HepG2 (cell line): ENCODE measurements around the gene BRMS1. TPM values are rescaled to one million over a fixed set of nuclear protein-coding genes. Genes with fewer than 3 reads are reported as not detected.
A peak's percentile ranks its signal among the peaks of the same experiment; 100 is the strongest.

Experiments
- ATF5 ChIP-seq: sonication (generic); formaldehyde crosslinking; IDR thresholded peaks from 2 replicates; pipeline ENCODE4 v1.4.0; 2020; ENCODE audit warnings: mild to moderate bottlenecking, low read depth, missing genetic modification reagents
- BRD4 ChIP-seq: sonication (generic); formaldehyde crosslinking; IDR thresholded peaks from 2 replicates; pipeline ENCODE4 v1.4.0; 2020; ENCODE audit warnings: missing genetic modification reagents
- CCDC6 ChIP-seq: sonication (generic); formaldehyde crosslinking; IDR thresholded peaks from 2 replicates; pipeline ENCODE4 v1.8.1; 2022; ENCODE audit warnings: mild to moderate bottlenecking, missing genetic modification reagents, moderate library complexity
- ELK4 ChIP-seq: sonication (generic); formaldehyde crosslinking; IDR thresholded peaks from 2 replicates; pipeline ENCODE4 v1.9.0; 2021; ENCODE audit warnings: missing genetic modification reagents, borderline replicate concordance
- HIVEP1 ChIP-seq: sonication (generic); formaldehyde crosslinking; IDR thresholded peaks from 2 replicates; pipeline ENCODE4 v1.4.0; 2020; ENCODE audit warnings: mild to moderate bottlenecking, missing genetic modification reagents
- KAT7 ChIP-seq: IDR thresholded peaks from 2 replicates; pipeline ENCODE4 v1.6.1; 2018; ENCODE audit warnings: borderline replicate concordance, missing compliant biosample characterization
- KMT2A ChIP-seq: sonication (generic); formaldehyde crosslinking; IDR thresholded peaks from 2 replicates; pipeline ENCODE4 v1.4.0; 2020; ENCODE audit warnings: missing genetic modification reagents
- MAF1 ChIP-seq: sonication (generic); formaldehyde crosslinking; IDR thresholded peaks from 2 replicates; pipeline ENCODE4 v1.5.0; 2020; ENCODE audit warnings: missing genetic modification reagents, borderline replicate concordance
- RARG ChIP-seq: sonication (generic); formaldehyde crosslinking; IDR thresholded peaks from 2 replicates; pipeline ENCODE4 v1.4.0; 2020; ENCODE audit warnings: low read depth, mild to moderate bottlenecking, missing genetic modification reagents
- SIN3B ChIP-seq: fragments of 150-350 bp; IDR thresholded peaks from 2 replicates; pipeline ENCODE4 v1.6.1; 2014; ENCODE audit warnings: low read length
- TIGD3 ChIP-seq: sonication (generic); formaldehyde crosslinking; IDR thresholded peaks from 2 replicates; pipeline ENCODE4 v1.5.1; 2020; ENCODE audit warnings: mild to moderate bottlenecking, missing genetic modification reagents, borderline replicate concordance
- UBTF ChIP-seq: sonication (generic); formaldehyde crosslinking; IDR thresholded peaks from 2 replicates; pipeline ENCODE4 v1.4.0; 2020; ENCODE audit warnings: mild to moderate bottlenecking, missing genetic modification reagents
- ZBTB34 ChIP-seq: sonication (generic); formaldehyde crosslinking; IDR thresholded peaks from 2 replicates; pipeline ENCODE4 v1.8.0; 2022; ENCODE audit warnings: mild to moderate bottlenecking, missing genetic modification reagents
- ZNF101 ChIP-seq: sonication (generic); formaldehyde crosslinking; IDR thresholded peaks from 2 replicates; pipeline ENCODE4 v1.4.0; 2020; ENCODE audit warnings: mild to moderate bottlenecking, low read depth, missing genetic modification reagents, borderline replicate concordance
- ZNF207 ChIP-seq: fragments of 450-650 bp; IDR thresholded peaks from 2 replicates; pipeline ENCODE4 v1.6.1; 2016; ENCODE audit warnings: antibody characterized with exemption, borderline replicate concordance
- ZNF281 ChIP-seq: sonication (generic); formaldehyde crosslinking; IDR thresholded peaks from 2 replicates; pipeline ENCODE4 v1.4.0; 2020; ENCODE audit warnings: missing genetic modification reagents, borderline replicate concordance
- ZNF335 ChIP-seq: sonication (generic); formaldehyde crosslinking; IDR thresholded peaks from 2 replicates; pipeline ENCODE4 v1.4.0; 2020; ENCODE audit warnings: missing genetic modification reagents
- ZNF580 ChIP-seq: IDR thresholded peaks from 2 replicates; pipeline ENCODE4 v1.6.1; 2016; ENCODE audit warnings: low read depth, borderline replicate concordance
- polyA plus RNA-seq, 8 experiments: library from polyadenylated mRNA; depleted of rRNA in 3 of 8; stranded (reverse) in 7 of 8; unstranded in 1 of 8; fragments of >200 nt; fragmentation: Illumina TruSeq in 4 of 8; extraction: Trizol in 4 of 8; gene quantifications; 2 replicates each; pipeline versions ENCODE4 v1.2.1 to v1.2.3, GENCODE V29; 2011 to 2016; ENCODE audit warnings: low read depth in 4 of 8, missing spikeins in 1 of 8, mixed read lengths in 1 of 8; ENCODE audit not compliant: insufficient read depth in 1 of 8
- total RNA-seq, 5 experiments: library from RNA; depleted of rRNA; stranded (reverse); fragments of >200 nt; fragmentation: Illumina TruSeq; extraction: Trizol; gene quantifications; 2 replicates each; pipeline ENCODE4 v1.2.3, GENCODE V29; 2016; ENCODE audit warnings: low read depth in 1 of 5

BRMS1 gene
- total and polyA plus RNA-seq, 2 of the 13 experiments (the other 11 are each of a cell fraction or from before 2014, with no cell fraction given) = 15.8 to 55.7 TPM

- TF ChIP-seq ELK4 (CRISPR knock-in tag) (no peak), RARG (CRISPR knock-in tag) (no peak), UBTF (CRISPR knock-in tag) (peak; percentile 77), KMT2A (peak; percentile 99), KAT7 (CRISPR knock-in tag) (peak; percentile 31; the same call in 1 of the 2 replicates), HIVEP1 (CRISPR knock-in tag) (peak; percentile 61; the same call in 1 of the 2 replicates), BRD4 (no peak), ZNF207 (no peak), MAF1 (no peak), ZNF281 (CRISPR knock-in tag) (no peak), ATF5 (CRISPR knock-in tag) (no peak), SIN3B (peak; percentile 92), CCDC6 (CRISPR knock-in tag) (no peak), ZBTB34 (0 out of 2 replicates have a peak, but pooled peaks have one; percentile 48), ZNF335 (peak; percentile 78; the same call in 1 of the 2 replicates), ZNF580 (CRISPR knock-in tag) (no peak), ZNF101 (no peak; the same call in 1 of the 2 replicates), TIGD3 (CRISPR knock-in tag) (no peak; the same call in 1 of the 2 replicates)
These were observed at the start of gene BRMS1 (continued) for GRCh38 chr11:66344550-66345315.
